OCI-LY7 (cell line): ENCODE measurements around the gene SPOCK1. TPM values are rescaled to one million over a fixed set of nuclear protein-coding genes. Genes with fewer than 3 reads are reported as not detected.

ENCODE experiments used
- BruUV-seq: library from RNA; stranded (reverse); fragments of 400-500 nt; replicated peaks from 2 replicates; lab custom pipeline; 2021; lab: Mats Ljungman, UMichigan
- CTCF ChIA-PET: fragments of 300-600 bp; sonication (Branson Sonifier 250); formaldehyde crosslinking; loops from one replicate; lab custom pipeline; 2022; ENCODE audit warnings: antibody characterized with exemption; ENCODE audit not compliant: unreplicated experiment; lab: Charles Lee
- POLR2A ChIA-PET: fragments of 300-600 bp; sonication (Branson Sonifier 250); formaldehyde crosslinking; loops from one replicate; lab custom pipeline; 2022; ENCODE audit warnings: antibody characterized with exemption; lab: Charles Lee
- DNase-seq: peaks from one replicate; pipeline ENCODE4 v3.0.0-alpha.2; 2015; ENCODE audit warnings: low spot score
- H2AFZ ChIP-seq: fragments of 200-600 bp; sonication (generic), shearing (Covaris generic); 2 replicates; pipeline ENCODE4 v1.6.1; 2014; ENCODE audit warnings: mild to moderate bottlenecking, antibody characterized with exemption, low read length, moderate library complexity
- H3K27ac ChIP-seq: fragments of 200-600 bp; sonication (generic); 2 replicates; pipeline ENCODE4 v1.5.1; 2014; ENCODE audit warnings: mixed run types, low read depth, mild to moderate bottlenecking, moderate library complexity, low read length, inconsistent platforms; ENCODE audit not compliant: poor library complexity, severe bottlenecking
- H3K36me3 ChIP-seq: fragments of 200-600 bp; sonication (generic); 2 replicates; pipeline ENCODE4 v1.6.1; 2014; ENCODE audit warnings: mild to moderate bottlenecking, antibody characterized with exemption, low read length, moderate library complexity, mixed read lengths; ENCODE audit not compliant: insufficient read depth
- H3K4me1 ChIP-seq: fragments of 200-600 bp; sonication (generic); 2 replicates; pipeline ENCODE4 v1.5.1; 2014; ENCODE audit warnings: mild to moderate bottlenecking, low read length; ENCODE audit not compliant: insufficient read depth, poor library complexity, severe bottlenecking
- H3K4me2 ChIP-seq: fragments of 200-600 bp; sonication (generic); 2 replicates; pipeline ENCODE4 v1.6.1; 2014; ENCODE audit warnings: mild to moderate bottlenecking, low read length
- H3K4me3 ChIP-seq: fragments of 200-600 bp; sonication (generic); 2 replicates; pipeline ENCODE4 v1.5.1; 2014; ENCODE audit warnings: mild to moderate bottlenecking, low read depth, low read length; ENCODE audit not compliant: poor library complexity, severe bottlenecking
- H3K79me2 ChIP-seq: fragments of 200-600 bp; sonication (generic); 2 replicates; pipeline ENCODE4 v1.6.1; 2016; ENCODE audit warnings: low read depth, mild to moderate bottlenecking, low read length, moderate library complexity, mixed read lengths; ENCODE audit not compliant: insufficient read depth
- H3K9me2 ChIP-seq: fragments of 200-600 bp; sonication (generic); 2 replicates; pipeline ENCODE4 v1.6.1; 2016; ENCODE audit warnings: mild to moderate bottlenecking, low read length, mixed read lengths; ENCODE audit not compliant: insufficient read depth
- H3K9me3 ChIP-seq: fragments of 200-600 bp; sonication (generic); 2 replicates; pipeline ENCODE4 v1.6.1; 2014; ENCODE audit warnings: mild to moderate bottlenecking, mixed run types, low read length, mixed read lengths
- H4K20me1 ChIP-seq: fragments of 200-600 bp; sonication (generic); 2 replicates; pipeline ENCODE4 v1.6.1; 2014; ENCODE audit warnings: mild to moderate bottlenecking, antibody characterized with exemption, low read length, moderate library complexity, mixed read lengths; ENCODE audit not compliant: insufficient read depth
- CTCF ChIP-seq: fragments of 200-600 bp; sonication (generic); conservative IDR thresholded peaks from 2 replicates; pipeline ENCODE4 v1.5.1; 2014; ENCODE audit warnings: mild to moderate bottlenecking, antibody characterized with exemption, low read length, moderate library complexity, mixed read lengths
- EZH2phosphoT487 ChIP-seq: fragments of 200-600 bp; sonication (generic); IDR thresholded peaks from 2 replicates; pipeline ENCODE4 v1.6.1; 2018; ENCODE audit warnings: low read depth, borderline replicate concordance, mild to moderate bottlenecking, mixed run types, antibody characterized with exemption, low read length, moderate library complexity, mixed read lengths
- intact Hi-C: fragments of 100-400 bp; cut with micrococcal nuclease; formaldehyde crosslinking; loops from one replicate; pipeline ENCODE4 v1.10.0; 2022; ENCODE audit not compliant: unreplicated experiment
- total RNA-seq, 2 experiments: library from RNA; depleted of rRNA in 1 of 2; stranded (reverse); fragments of >200 nt in 1 of 2; shearing (Covaris generic) in 1 of 2; gene quantifications; 2 replicates each; pipeline ENCODE4 v1.2.3, GENCODE V29; 2014 to 2022

The SPOCK1 gene
- total RNA-seq, 2 experiments from 2014 or later: 0.29 to 1.5 TPM

- Histone ChIP-seq H3K9me3 (no peaks in the 10 kb centered on the region), H3K4me3 (no peak overlapping the region), H3K79me2 (no peaks in the 10 kb centered on the region), H3K4me2 (no peak overlapping the region), H2AFZ (no peak overlapping the region), H3K27ac (no peak overlapping the region), H3K4me1 (no peaks in the 10 kb centered on the region), H3K36me3 (no peaks in the 10 kb centered on the region), H3K9me2 (no peaks in the 10 kb centered on the region), H4K20me1 (no peaks in the 10 kb centered on the region)
- POLR2A ChIA-PET: no interaction called here
- CTCF ChIA-PET: no interaction called here
- intact Hi-C loops: no loop called here
- DNase-seq: no peak
- BruUV-seq: no TSS peak
- TF ChIP-seq CTCF: no peak
- TF ChIP-seq EZH2phosphoT487: no peak
These were observed 48.4 kb downstream of the SPOCK1 start for GRCh38 chr5:137450759-137451158.

- no peaks in the 10 kb centered on the region for H4K20me1 ChIP-seq
- BruUV-seq: no TSS peak
- no peaks in the 10 kb centered on the region for H3K9me3 ChIP-seq
- no peaks in the 10 kb centered on the region for H3K36me3 ChIP-seq
- POLR2A ChIA-PET: no interaction called here
- no peak overlapping the region for H2AFZ ChIP-seq
- CTCF ChIA-PET: no interaction called here
- H3K4me3 ChIP-seq: no peak overlapping the region
- intact Hi-C loops: no loop called here
- H3K9me2 ChIP-seq: no peaks in the 10 kb centered on the region
- H3K27ac ChIP-seq: no peak overlapping the region
- H3K4me2 ChIP-seq: no peak overlapping the region
- TF ChIP-seq CTCF: no peak
- TF ChIP-seq EZH2phosphoT487: no peak
- no peaks in the 10 kb centered on the region for H3K4me1 ChIP-seq
- DNase-seq: no peak
- H3K79me2 ChIP-seq: no peaks in the 10 kb centered on the region
These were observed 50.3 kb downstream of the SPOCK1 start for GRCh38 chr5:137448868-137449267.

GRCh38 chr5:137446615-137447014 lies 52.5 kb downstream of the SPOCK1 start:
- Histone ChIP-seq H3K9me3 (no peaks in the 10 kb centered on the region), H3K4me3 (no peak overlapping the region), H3K9me2 (no peaks in the 10 kb centered on the region), H3K36me3 (no peaks in the 10 kb centered on the region), H2AFZ (no peak overlapping the region), H3K79me2 (no peaks in the 10 kb centered on the region), H3K4me1 (no peaks in the 10 kb centered on the region), H4K20me1 (no peaks in the 10 kb centered on the region), H3K4me2 (no peak overlapping the region), H3K27ac (no peak overlapping the region)
- DNase-seq: no peak
- ChIA-PET POLR2A (no interaction called here), CTCF (no interaction called here)
- no peak for TF ChIP-seq EZH2phosphoT487
- BruUV-seq: no TSS peak
- intact Hi-C loops: no loop called here
